ENCODE data around the gene PDILT. TPM values are rescaled to one million over a fixed set of nuclear protein-coding genes. Genes with fewer than 3 reads are reported as not detected.

The PDILT gene
- total RNA-seq, 1 donor from 2014 or later: not detected

DNA sequence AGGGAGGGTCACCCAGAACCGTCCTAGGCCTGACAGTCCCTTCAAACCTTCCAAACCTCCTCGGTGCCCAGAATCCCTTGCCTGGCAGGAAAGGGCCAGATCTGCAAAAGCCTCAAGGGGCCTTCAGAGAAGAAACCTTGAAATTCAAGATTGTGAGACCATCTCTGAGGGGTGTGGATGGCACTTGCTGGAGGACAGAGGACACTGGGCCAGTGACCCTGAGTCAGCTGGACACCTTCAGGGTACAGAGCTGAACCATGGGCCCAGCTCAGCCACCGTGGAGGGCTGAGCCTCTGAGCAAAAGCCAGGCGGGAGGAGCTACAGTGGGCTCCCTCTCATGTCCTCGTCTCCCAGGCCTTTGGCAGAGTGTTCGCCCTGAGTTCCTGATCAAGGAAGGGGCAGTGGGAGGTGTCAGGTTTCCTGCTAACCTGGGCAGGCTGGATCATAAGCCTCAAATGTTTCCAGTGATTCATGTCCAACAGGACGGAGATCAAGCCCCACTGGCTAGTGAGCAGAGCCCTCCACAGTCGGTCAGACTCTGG is 3.0 kb downstream of the PDILT start:
- no peak for DNase-seq

- DNase-seq: no peak
These were observed 3.5 kb downstream of the PDILT start for GRCh38 chr16:20401066-20401465.

DNA sequence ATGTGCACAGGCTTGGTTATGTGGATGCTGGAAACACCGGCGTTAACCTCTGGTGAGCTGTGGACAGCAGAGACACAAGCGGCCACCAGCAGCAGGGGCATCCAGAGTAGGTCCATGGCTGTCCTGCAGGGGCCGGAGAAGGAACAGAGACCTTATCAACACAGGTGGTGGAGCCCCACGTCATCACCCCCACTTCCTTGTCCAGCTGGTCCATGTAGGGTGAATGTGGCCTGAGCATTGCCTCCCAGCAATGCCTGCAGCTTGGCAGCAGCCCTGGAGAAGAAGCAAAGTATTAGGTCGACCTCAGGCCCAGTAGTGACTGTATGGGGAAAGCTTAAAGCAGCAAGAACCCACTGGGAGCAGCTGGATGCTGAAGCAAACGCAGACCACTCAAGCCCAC is 5.4 kb downstream of the PDILT start:
- no peak for DNase-seq

GRCh38 chr16:20398603-20399002 is 5.9 kb downstream of the PDILT start:
- DNase-seq: no peak

- DNase-seq: no peak
These were observed 7.0 kb downstream of the PDILT start for GRCh38 chr16:20397468-20398074.

DNA sequence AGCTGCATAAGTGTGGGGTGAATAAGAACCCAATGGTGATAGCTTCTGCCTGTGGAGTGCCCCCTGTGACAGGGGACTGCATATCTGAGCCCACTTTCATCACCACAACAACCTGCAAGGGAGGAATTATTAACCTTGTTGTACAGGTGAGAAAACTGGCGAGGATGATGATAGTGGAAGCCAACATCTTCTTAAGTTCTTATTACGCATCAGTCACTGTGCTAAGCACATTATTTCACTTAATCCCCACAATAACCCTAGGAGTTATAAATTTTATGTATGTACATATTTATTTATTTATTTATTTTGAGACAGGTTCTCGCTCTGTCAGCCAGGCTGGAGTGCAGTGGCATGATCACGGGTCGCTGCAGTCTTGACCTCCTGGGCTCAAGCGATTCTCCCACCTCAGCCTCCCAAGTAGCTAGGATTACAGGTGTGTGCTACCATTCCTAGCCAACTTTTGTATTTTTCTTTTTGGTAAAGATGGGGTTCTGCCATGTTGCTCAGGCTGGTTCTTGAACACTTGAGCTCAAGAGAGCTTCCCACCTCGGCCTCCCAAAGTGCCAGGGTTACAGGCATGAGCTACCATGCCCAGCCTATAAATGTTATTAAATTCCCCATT is 7.6 kb downstream of the PDILT start:
- no peak for DNase-seq

- no peak for DNase-seq
These were observed 8.6 kb downstream of the PDILT start for GRCh38 chr16:20395946-20396345.

GRCh38 chr16:20393801-20394577 is 10.5 kb downstream of the PDILT start:
- peak; percentile 52 for DNase-seq

GRCh38 chr16:20391045-20391444 is 13.5 kb downstream of the PDILT start:
- no peak for DNase-seq

DNA sequence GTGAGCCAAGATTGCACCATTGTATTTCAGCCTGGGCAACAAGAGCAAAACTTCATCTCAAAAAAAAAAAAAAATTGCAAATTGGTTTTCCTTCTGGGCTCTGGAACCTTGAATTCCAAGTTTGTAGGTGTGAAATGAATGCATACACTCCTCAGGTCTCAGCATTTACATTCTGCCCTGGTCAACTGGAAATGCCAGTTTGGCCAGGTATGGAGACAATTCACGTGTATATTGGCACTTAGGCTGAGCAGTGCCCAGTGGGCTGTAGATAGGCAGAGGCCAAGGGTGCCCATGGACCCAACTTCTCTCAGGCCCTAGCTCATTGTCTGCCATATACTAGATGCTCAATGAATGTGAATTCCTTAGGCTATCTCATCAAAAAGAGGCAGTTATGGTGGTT is 15.7 kb downstream of the PDILT start:
- DNase-seq: no peak

DNA sequence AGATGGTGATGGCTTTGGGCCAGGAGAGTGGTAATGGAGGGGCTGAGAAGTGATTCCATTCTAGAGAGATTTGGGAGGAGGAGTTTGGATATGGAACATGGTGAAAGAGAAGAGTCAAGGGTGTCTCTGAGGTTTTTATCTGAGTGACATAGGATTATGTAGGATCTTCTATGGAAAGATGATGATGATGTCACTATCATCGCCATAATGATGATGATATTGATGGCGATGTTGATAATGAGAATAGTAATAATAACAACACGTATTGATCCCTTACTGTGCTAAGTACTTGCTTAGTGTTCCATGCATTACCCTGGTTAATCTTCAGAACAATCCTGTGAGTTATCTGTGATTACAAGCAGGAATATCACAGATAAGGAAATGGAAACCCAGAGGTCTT is 16.6 kb downstream of the PDILT start:
- DNase-seq: no peak

- DNase-seq: peak; percentile 68
These were observed 18.4 kb downstream of the PDILT start for GRCh38 chr16:20385844-20386832.

- peak; percentile 75 for DNase-seq
These were observed 21.2 kb downstream of the PDILT start for GRCh38 chr16:20383106-20384029.

GRCh38 chr16:20382202-20382948 is 22.2 kb downstream of the PDILT start:
- no peak for DNase-seq

DNA sequence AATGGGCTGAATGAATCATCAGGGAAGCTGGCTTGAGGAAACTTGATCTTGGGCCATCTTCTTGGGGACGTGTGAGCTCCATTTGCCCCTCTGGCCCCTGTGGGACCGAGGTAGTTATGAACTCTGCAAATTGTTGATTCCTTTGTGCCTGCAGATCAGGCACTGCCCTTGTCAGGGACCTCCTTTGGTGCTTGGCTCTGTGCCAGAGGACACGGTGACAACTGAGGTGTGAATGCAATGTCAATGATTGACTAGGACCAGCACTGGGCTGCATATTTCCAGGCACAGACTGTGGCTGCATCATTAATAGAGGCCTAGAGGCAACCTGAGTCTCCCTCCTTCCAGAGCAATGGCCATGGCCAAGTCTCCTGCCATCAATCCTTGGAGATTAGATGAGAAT is 23.8 kb downstream of the PDILT start:
- DNase-seq: no peak

DNA sequence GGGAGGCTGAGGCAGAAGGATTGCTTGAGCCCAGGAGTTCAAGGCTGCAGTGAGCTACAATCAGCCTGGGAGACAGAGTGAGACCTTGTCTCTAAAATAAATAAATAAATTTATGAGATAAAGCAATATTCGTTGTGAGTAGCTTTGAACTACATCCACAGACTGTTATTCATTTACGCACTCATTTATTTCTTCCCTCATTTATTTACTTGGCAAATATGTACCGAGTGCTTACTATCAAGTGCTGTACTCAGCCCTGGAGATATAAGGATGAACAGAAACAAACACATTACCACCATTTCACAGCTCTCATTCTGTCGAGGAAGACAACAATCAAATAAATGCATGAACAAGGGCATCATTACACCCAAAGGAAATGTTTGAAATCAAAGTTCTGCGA is 27.4 kb downstream of the PDILT start:
- DNase-seq: no peak

DNA sequence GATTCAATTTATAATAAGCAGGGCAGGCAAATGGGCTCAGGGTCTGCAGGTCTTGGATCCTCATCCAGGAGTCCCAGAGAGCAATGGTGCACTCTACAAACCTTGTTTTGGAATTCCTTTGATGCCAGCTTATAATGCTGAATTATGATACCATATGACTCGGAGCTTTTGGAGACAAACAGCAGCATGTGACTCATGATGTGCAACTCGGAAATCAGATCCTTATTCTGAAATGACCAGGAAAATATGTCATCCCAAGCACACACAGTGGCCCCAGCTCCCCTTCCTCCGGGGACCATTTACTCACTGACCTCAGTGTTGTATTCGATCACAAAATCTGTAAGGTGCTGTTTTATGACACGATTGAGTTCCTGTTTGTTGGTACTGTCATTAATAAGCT is 31.8 kb downstream of the PDILT start:
- DNase-seq: no peak

DNA sequence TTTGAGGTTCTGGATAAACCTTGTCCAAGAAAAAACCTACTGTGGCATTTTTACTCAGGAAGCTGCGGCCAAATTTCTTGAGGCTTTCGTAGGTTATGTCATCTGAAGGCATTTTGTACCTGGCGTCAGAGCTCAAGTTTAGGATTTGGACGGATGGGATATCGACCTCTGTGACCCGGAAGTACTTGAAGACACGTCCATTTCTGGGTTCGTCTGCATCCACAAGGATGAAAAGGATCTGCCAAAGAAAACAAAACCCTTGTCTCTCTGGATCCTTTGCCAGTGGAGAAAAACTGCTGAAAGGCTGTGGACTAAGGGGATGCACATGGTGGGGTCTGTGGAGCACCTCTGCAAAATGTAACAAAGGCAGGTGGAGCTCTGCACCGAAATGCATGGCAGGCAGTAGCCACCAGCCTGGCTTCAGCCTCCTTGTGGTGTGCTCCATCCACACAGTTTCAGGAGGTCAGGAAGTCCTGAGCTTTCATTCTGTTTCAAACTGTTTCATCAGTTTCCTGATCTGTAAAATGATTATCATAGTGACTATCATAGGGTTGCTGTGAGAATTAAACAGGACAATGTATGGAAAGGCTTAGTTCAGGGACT is 35.0 kb downstream of the PDILT start:
- no peak for DNase-seq

DNA sequence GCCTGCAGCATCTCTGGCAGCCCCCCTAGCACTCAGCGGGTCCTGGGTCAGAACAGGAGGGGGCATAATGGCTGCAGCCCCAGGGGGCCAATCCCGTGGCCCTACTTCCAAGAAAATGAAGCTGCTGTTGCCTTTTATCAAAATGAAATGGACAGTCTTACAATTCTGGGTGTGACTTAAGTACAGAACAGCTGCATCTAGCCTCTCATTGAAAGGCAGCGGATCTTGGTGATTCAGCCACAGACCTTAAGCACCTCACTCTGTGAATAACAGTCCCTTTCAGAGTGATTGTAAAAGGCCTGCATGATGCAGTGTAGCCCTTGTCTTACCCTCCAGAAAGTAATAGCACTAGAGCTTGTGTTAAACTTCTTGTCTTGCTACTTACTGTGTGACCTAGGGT is 40.5 kb downstream of the PDILT start:
- DNase-seq: no peak

DNA sequence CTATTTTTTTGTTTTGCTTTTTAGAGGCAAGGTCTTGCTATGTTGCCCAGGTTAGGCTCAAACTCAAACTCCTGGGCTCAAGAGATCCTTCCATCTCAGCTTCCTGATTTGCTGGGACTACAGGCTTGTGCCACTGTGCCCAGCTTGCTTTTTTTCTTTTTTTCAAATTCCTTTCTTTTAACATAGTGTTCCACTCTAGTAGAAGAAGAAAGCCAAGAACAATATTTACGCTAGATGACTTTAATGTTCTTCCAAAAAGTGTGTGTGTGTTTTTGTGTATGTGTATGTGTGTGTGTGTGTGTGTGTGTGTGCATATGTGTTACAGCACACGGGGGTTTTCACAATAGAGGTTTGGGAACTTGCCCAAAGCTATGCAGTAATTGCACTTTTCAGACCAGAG is 41.3 kb downstream of the PDILT start:
- no peak for DNase-seq
